Hepatocyte (in vitro differentiated cells): ENCODE data around the gene SV2C. TPM values are rescaled to one million over a fixed set of nuclear protein-coding genes. Genes with fewer than 3 reads are reported as not detected.
"Not testable (repeated sequence)": the region's sequence is repeated elsewhere in the genome, so short reads cannot be mapped to it uniquely, and the experiment has no call there.

ENCODE experiments used
- DNase-seq: peaks from one replicate; pipeline ENCODE4 v3.0.0-alpha.2; 2016; ENCODE audit warnings: low spot score
- H2AFZ ChIP-seq: fragments of 200-600 bp; sonication (generic); 2 replicates; pipeline ENCODE4 v1.6.0; 2016; ENCODE audit warnings: antibody characterized with exemption, mild to moderate bottlenecking
- H3K27ac ChIP-seq: fragments of 200-600 bp; sonication (generic); 2 replicates; pipeline ENCODE4 v1.5.1; 2016; ENCODE audit warnings: mild to moderate bottlenecking
- H3K27me3 ChIP-seq: fragments of 200-600 bp; sonication (generic); 2 replicates; pipeline ENCODE4 v1.6.1; 2016
- H3K36me3 ChIP-seq: fragments of 200-600 bp; sonication (generic); replicated peaks from 2 replicates; pipeline ENCODE4 v1.5.1; 2016; ENCODE audit warnings: low read depth; ENCODE audit not compliant: insufficient read depth
- H3K4me1 ChIP-seq: fragments of 200-600 bp; sonication (generic); 2 replicates; pipeline ENCODE4 v1.5.1; 2016; ENCODE audit warnings: mild to moderate bottlenecking, moderate library complexity; ENCODE audit not compliant: insufficient read depth
- H3K4me2 ChIP-seq: fragments of 200-600 bp; sonication (generic); 2 replicates; pipeline ENCODE4 v1.6.0; 2016
- H3K4me3 ChIP-seq: fragments of 200-600 bp; sonication (generic); 2 replicates; pipeline ENCODE4 v1.5.1; 2016; ENCODE audit warnings: mild to moderate bottlenecking
- H3K79me2 ChIP-seq: fragments of 200-600 bp; sonication (generic); 2 replicates; pipeline ENCODE4 v1.6.0; 2017; ENCODE audit warnings: mild to moderate bottlenecking
- H3K9me2 ChIP-seq: fragments of 200-600 bp; sonication (generic); replicated peaks from 2 replicates; pipeline ENCODE4 v1.6.0; 2017; ENCODE audit warnings: mild to moderate bottlenecking; ENCODE audit not compliant: insufficient read depth
- H3K9me3 ChIP-seq: fragments of 200-600 bp; sonication (generic); 2 replicates; pipeline ENCODE4 v1.5.1; 2016; ENCODE audit warnings: low read depth, mild to moderate bottlenecking
- H4K20me1 ChIP-seq: fragments of 200-600 bp; sonication (generic); 2 replicates; pipeline ENCODE4 v1.6.0; 2016; ENCODE audit warnings: mild to moderate bottlenecking; ENCODE audit not compliant: insufficient read depth, poor library complexity, severe bottlenecking
- EZH2 ChIP-seq: fragments of 200-600 bp; sonication (generic); IDR thresholded peaks from 2 replicates; pipeline ENCODE4 v1.6.1; 2016; ENCODE audit warnings: antibody characterized with exemption, mild to moderate bottlenecking, borderline replicate concordance
- EZH2phosphoT487 ChIP-seq: fragments of 200-600 bp; sonication (generic); IDR thresholded peaks from one replicate; pipeline ENCODE4 v1.6.1; 2018; ENCODE audit warnings: antibody characterized with exemption, mild to moderate bottlenecking, low read depth, moderate library complexity; ENCODE audit not compliant: unreplicated experiment, severe bottlenecking
- WGBS: methylation state at CpG from one replicate; pipeline ENCODE4 v1.1.6; 2016; ENCODE audit warnings: low lambda C conversion rate; ENCODE audit errors: missing lambda C conversion rate; 5-methylcytosine and 5-hydroxymethylcytosine counted together
- polyA plus RNA-seq: library from polyadenylated mRNA; unstranded; fragments of >200 nt; fragmentation: Nextera tagmentation; extraction: Ambion mirVana; gene quantifications from 2 replicates; pipeline ENCODE4 v1.2.1, GENCODE V29; 2016
- total RNA-seq: library from RNA; depleted of rRNA; stranded (reverse); fragments of >200 nt; gene quantifications from 2 replicates; pipeline ENCODE4 v1.2.3, GENCODE V29; 2014
- TF ChIP-seq, protein P1 (sequence below): fragments of 200-600 bp; sonication (generic); IDR thresholded peaks from 2 replicates; pipeline ENCODE4 v1.5.1; 2016; ENCODE audit warnings: antibody characterized with exemption, mild to moderate bottlenecking; ENCODE audit not compliant: poor library complexity

The SV2C gene
- total and polyA plus RNA-seq, 2 experiments from 2014 or later: under 0.01 to 0.05 TPM

DNA sequence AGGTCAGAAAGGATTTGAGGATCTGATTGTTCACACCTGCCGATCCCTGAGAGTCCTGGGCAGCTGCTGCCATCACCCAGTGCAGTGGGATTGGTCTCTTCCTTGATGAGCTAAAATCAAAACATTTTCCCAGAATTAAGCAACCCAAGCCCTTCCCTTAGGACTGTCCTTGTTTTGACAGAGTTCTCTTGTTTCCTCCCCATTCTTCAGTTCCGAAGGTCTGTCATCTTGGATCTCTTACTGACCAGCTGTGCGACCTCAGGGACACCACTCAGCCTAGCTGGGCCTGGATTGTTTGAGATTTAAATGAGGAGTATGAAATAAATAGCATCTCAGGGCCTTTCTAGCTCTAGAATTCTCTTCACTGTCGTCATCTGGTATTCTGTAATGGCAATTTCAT is 229.6 kb downstream of the SV2C start:
- no peaks in the 10 kb centered on the region for H3K9me3 ChIP-seq
- H3K4me2 ChIP-seq: no peak overlapping the region
- H3K36me3 ChIP-seq: no peaks in the 10 kb centered on the region
- H4K20me1 ChIP-seq: no peaks in the 10 kb centered on the region
- no peaks in the 10 kb centered on the region for H3K27me3 ChIP-seq
- WGBS: 90% methylated on average over 4 of the region's 4 CpGs
- H3K4me3 ChIP-seq: no peak overlapping the region
- H3K4me1 ChIP-seq: no peaks in the 10 kb centered on the region
- DNase-seq: no peak
- no peaks in the 10 kb centered on the region for H3K9me2 ChIP-seq
- no peak overlapping the region for H3K27ac ChIP-seq
- TF ChIP-seq, protein P1, sequence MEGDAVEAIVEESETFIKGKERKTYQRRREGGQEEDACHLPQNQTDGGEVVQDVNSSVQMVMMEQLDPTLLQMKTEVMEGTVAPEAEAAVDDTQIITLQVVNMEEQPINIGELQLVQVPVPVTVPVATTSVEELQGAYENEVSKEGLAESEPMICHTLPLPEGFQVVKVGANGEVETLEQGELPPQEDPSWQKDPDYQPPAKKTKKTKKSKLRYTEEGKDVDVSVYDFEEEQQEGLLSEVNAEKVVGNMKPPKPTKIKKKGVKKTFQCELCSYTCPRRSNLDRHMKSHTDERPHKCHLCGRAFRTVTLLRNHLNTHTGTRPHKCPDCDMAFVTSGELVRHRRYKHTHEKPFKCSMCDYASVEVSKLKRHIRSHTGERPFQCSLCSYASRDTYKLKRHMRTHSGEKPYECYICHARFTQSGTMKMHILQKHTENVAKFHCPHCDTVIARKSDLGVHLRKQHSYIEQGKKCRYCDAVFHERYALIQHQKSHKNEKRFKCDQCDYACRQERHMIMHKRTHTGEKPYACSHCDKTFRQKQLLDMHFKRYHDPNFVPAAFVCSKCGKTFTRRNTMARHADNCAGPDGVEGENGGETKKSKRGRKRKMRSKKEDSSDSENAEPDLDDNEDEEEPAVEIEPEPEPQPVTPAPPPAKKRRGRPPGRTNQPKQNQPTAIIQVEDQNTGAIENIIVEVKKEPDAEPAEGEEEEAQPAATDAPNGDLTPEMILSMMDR: no peak
- no peak overlapping the region for H2AFZ ChIP-seq
- H3K79me2 ChIP-seq: no peaks in the 10 kb centered on the region

DNA sequence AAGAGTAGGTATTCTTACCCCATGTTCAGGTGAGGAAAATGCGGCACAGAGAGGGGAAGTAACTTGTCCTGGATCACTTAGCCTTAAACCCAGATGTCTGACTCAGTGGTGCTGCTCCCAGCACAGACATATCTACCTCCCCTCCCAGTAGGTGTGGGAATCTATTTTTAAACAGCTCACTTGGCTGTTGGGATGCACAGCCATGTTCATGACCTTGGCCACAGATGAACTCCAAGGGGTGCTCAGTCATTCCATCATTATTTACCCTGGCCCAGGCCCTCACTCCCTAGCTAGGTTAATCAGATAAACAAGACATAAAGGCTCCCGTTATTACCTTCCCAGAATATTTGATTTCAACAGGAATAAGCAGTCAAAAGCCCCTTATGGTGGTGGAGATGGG is 231.5 kb downstream of the SV2C start:
- H2AFZ ChIP-seq: no peak overlapping the region
- H3K27ac ChIP-seq: no peak overlapping the region
- no peaks in the 10 kb centered on the region for H3K79me2 ChIP-seq
- no peaks in the 10 kb centered on the region for H3K9me3 ChIP-seq
- H3K4me2 ChIP-seq: no peak overlapping the region
- no peaks in the 10 kb centered on the region for H3K27me3 ChIP-seq
- H4K20me1 ChIP-seq: no peaks in the 10 kb centered on the region
- H3K4me1 ChIP-seq: no peaks in the 10 kb centered on the region
- 81% methylated on average over 2 of the region's 2 CpGs for WGBS
- no peaks in the 10 kb centered on the region for H3K9me2 ChIP-seq
- H3K36me3 ChIP-seq: no peaks in the 10 kb centered on the region
- no peak for DNase-seq
- TF ChIP-seq, protein P1: no peak
- TF ChIP-seq EZH2 (no peak), EZH2phosphoT487 (no peak)
- no peak overlapping the region for H3K4me3 ChIP-seq

DNA sequence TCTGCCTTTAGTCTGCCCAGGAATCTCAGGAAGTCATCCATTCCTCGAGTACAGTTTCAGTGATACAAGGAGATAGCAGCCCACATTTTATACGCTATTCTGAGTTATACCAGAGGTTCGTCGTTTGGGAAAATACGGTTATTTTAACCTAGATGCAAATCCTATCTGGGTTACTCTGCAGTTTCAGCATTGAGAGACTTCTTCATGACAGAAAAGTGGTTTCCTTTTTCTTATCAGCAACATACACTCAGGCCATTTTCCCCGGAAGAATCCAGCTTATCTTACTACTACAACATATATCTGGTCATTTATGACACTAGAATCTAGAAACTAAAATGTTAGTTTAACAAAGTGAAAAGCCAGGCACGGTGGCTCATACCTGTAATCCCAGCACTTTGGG is 236.5 kb downstream of the SV2C start:
- no peak for DNase-seq
- H3K36me3 ChIP-seq: no peaks in the 10 kb centered on the region
- no peaks in the 10 kb centered on the region for H4K20me1 ChIP-seq
- H3K9me3 ChIP-seq: no peaks in the 10 kb centered on the region
- no peak overlapping the region for H3K4me2 ChIP-seq
- H3K4me1 ChIP-seq: no peaks in the 10 kb centered on the region
- no peaks in the 10 kb centered on the region for H3K27me3 ChIP-seq
- no peaks in the 10 kb centered on the region for H3K79me2 ChIP-seq
- no peak for TF ChIP-seq EZH2
- TF ChIP-seq, protein P1: no peak
- no peak for TF ChIP-seq EZH2phosphoT487
- no peak overlapping the region for H3K27ac ChIP-seq
- no peak overlapping the region for H3K4me3 ChIP-seq
- no peak overlapping the region for H2AFZ ChIP-seq
- no peaks in the 10 kb centered on the region for H3K9me2 ChIP-seq
- WGBS: 57% methylated on average over 7 of the region's 7 CpGs

DNA sequence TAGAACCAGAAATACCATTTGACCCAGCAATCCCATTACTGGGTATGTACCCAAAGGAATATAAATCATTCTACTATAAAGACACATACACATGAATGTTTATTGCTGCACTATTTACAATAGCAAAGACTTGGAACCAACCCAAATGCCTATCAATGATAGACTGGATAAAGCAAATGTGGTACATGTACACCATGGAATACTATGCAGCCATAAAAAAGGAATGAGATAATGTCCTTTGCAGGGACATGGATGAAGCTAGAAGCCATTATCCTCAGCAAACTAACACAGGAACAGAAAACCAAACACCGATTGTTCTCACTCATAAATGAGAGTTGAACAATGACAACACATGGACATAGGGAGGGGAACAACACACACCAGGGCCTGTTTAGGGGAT is 240.3 kb downstream of the SV2C start:
- 40% methylated on average over 1 of the region's 1 CpG for WGBS

More for the DNA sequence above, 240.3 kb downstream of the SV2C start:
- H3K4me1 ChIP-seq: peaks cover 17% of the 10 kb centered on the region
- H4K20me1 ChIP-seq, H3K9me2 ChIP-seq, H3K27ac ChIP-seq, H3K36me3 ChIP-seq, DNase-seq, H3K4me2 ChIP-seq, H3K27me3 ChIP-seq, H3K9me3 ChIP-seq, H3K79me2 ChIP-seq, H2AFZ ChIP-seq, H3K4me3 ChIP-seq: not testable (repeated sequence)
